ENCODE data around the gene ACCSL. TPM values are rescaled to one million over a fixed set of nuclear protein-coding genes. Genes with fewer than 3 reads are reported as not detected.
A peak's percentile ranks its signal among the peaks of the same experiment; 100 is the strongest.

Gene ACCSL
- total and polyA plus RNA-seq, 4 donors: not detected

DNA sequence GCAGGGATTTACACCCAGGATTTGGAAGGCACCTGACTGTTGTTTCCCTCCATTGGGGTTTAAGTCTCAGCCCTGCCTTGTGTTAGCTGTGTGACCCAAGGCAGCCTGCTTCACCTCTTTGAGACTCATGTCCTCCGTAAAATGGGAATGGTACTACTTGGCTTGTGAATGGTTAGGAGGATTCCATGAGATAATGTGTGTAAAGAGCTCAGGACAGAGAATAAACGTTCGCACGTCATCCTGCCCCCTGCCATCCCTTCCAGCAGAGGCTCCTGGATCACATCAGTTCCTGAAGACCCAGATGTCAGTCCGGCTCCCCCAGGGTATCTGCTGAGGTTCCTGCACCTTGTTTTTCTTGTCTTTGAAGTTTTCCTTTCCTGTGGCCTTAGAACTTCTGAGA is 16.8 kb upstream of the ACCSL start:
- WGBS (ENCODE audit: insufficient coverage): no CpG with 5 or more reads among the region's 5 CpGs
- H3K36me3 ChIP-seq (ENCODE audit: control insufficient read depth, insufficient read depth, low read length): no peaks in the 10 kb centered on the region
- no peak overlapping the region for H3K27ac ChIP-seq (ENCODE audit: low read depth, low read length)
- H3K27me3 ChIP-seq (ENCODE audit: control insufficient read depth, insufficient read depth, low read length): no peaks in the 10 kb centered on the region
- H3K4me1 ChIP-seq (ENCODE audit: control insufficient read depth, insufficient read depth, low read length): peaks cover 24% of the 10 kb centered on the region
- H3K9me3 ChIP-seq (ENCODE audit: control insufficient read depth, insufficient read depth, low read length): no peaks in the 10 kb centered on the region
- no peak for DNase-seq (ENCODE audit: low read depth in 4 of 6, low spot score in 6 of 6)
- no peak overlapping the region for H3K4me3 ChIP-seq (ENCODE audit: low read depth, low read length)

DNA sequence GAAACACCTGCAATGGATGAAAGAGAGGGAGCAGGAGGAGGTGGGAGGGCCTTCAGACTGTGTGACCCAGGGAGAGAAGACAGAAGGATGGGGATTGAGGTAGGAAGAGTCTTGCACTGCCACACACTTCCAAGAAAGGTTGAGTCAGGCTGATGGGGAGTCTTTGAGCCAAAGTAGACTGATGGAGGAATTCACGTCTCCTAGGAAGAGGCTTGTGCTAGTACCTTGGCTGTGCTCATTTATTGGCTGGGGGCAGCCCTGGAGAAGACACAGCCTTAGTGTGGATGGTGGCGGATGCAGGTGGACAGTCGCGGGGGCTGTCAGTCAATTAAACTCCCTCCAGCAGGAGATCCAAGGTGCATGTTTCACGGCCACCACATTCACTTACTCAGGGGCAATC is 16.2 kb upstream of the ACCSL start:
- Histone ChIP-seq H3K9me3 (ENCODE audit: control insufficient read depth, insufficient read depth, low read length) (no peaks in the 10 kb centered on the region), H3K4me3 (ENCODE audit: low read depth, low read length) (no peak overlapping the region), H3K27me3 (ENCODE audit: control insufficient read depth, insufficient read depth, low read length) (no peaks in the 10 kb centered on the region), H3K36me3 (ENCODE audit: control insufficient read depth, insufficient read depth, low read length) (no peaks in the 10 kb centered on the region), H3K4me1 (ENCODE audit: control insufficient read depth, insufficient read depth, low read length) (peaks cover 24% of the 10 kb centered on the region), H3K27ac (ENCODE audit: low read depth, low read length) (no peak overlapping the region)
- DNase-seq (ENCODE audit: low read depth in 4 of 6, low spot score in 6 of 6): no peak
- 100% methylated on average over 1 of the region's 5 CpGs for WGBS (ENCODE audit: insufficient coverage)

DNA sequence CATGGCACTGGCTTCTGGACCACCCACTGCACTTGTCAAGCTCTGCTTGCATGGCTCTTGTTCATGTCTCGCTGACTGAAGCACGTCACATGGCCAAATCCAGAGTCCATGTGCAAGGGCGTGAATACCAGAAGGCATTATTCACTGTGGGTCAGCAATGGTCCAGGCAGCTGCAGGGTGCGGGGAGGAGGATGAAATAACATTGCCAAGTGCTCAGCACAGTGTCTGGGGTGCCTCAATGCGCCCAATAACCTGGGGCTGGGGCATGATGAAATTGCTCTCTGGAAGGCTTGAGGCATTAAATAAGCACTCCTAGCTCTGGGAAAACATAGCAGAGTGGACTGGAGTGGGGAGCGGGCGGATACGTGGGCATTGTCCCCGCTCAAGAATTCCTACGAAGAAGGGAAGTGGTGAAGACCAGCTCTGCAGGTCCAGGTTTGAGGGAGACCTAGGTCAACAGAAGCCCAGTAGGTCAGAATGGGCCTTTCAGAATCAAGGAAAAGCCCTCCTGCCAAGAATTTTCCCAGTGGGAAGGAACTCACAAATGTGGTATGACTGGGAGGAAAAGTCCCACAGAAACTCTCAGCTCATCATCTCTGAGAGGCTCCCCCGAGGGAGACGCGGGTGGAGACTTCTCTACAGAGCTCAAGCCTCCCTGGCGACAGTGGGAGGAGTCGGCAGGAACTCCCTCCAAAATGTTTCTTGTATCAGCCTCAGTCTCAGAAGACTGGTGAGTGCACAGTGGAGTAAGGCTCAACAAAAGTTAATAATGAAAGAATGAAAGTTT is 15.3 kb upstream of the ACCSL start:
- Histone ChIP-seq H3K9me3 (ENCODE audit: control insufficient read depth, insufficient read depth, low read length) (no peaks in the 10 kb centered on the region), H3K4me1 (ENCODE audit: control insufficient read depth, insufficient read depth, low read length) (peaks cover 32% of the 10 kb centered on the region), H3K4me3 (ENCODE audit: low read depth, low read length) (no peak overlapping the region), H3K36me3 (ENCODE audit: control insufficient read depth, insufficient read depth, low read length) (no peaks in the 10 kb centered on the region), H3K27ac (ENCODE audit: low read depth, low read length) (peak overlapping the region; percentile 50), H3K27me3 (ENCODE audit: control insufficient read depth, insufficient read depth, low read length) (no peaks in the 10 kb centered on the region)
- WGBS (ENCODE audit: insufficient coverage): 78% methylated on average over 14 of the region's 15 CpGs
- DNase-seq (ENCODE audit: low read depth in 4 of 6, low spot score in 6 of 6): no peak

DNA sequence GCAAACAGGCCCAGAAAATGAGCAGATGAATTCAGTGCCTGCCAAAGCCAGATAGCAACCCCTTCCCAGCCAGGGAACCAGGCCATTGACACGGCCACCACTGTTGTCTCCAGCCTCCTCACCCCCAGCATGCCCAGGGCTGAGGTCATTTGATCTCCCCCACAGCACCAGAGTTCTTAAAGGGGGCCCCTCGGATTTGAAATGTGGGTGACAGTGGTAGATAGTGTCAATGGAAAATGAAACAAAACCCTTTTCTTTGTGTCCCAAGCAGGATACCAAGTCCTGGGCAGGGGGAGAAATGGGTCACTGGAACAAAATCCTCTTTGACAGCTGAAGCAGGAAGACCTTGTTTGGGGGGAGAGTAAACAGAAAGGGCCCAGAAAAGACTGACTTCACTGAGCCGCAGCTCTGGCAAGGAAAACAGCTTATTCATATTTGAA is 14.3 kb upstream of the ACCSL start:
- no CpG with 5 or more reads among the region's 3 CpGs for WGBS (ENCODE audit: insufficient coverage)
- no peak overlapping the region for H3K4me3 ChIP-seq (ENCODE audit: low read depth, low read length)
- DNase-seq (ENCODE audit: low read depth in 4 of 6, low spot score in 6 of 6): peak in 4 of 6 donors; percentile 18 to 78 (median 44)

DNA sequence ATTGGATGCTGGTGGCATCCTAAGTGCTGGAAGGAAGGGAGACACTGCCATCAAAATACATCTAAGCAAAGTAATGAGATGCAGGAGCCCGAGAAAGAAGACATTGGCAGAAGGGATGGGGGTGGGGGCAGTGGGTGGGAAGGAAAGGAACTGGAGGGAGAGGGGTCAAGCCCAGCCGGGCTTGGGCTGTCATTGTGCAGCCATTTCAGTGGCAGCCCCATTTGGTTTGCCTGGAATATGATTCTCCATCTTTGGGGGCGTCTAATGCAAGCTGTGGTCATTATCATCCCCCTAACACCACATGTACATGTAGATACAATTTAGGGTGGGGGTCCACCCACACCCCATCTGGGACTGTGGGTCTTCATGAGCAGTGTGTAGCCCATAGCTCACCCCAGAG is 13.9 kb upstream of the ACCSL start:
- DNase-seq (ENCODE audit: low read depth in 4 of 6, low spot score in 6 of 6): no peak
- Histone ChIP-seq H3K27me3 (ENCODE audit: control insufficient read depth, insufficient read depth, low read length) (no peaks in the 10 kb centered on the region), H3K4me3 (ENCODE audit: low read depth, low read length) (no peak overlapping the region), H3K9me3 (ENCODE audit: control insufficient read depth, insufficient read depth, low read length) (no peaks in the 10 kb centered on the region), H3K4me1 (ENCODE audit: control insufficient read depth, insufficient read depth, low read length) (peaks cover 32% of the 10 kb centered on the region), H3K36me3 (ENCODE audit: control insufficient read depth, insufficient read depth, low read length) (no peaks in the 10 kb centered on the region), H3K27ac (ENCODE audit: low read depth, low read length) (peak overlapping the region; percentile 50)
- WGBS (ENCODE audit: insufficient coverage): 60% methylated on average over 1 of the region's 3 CpGs

More for the DNA sequence above, 14.3 kb upstream of the ACCSL start:
- Histone ChIP-seq H3K27ac (ENCODE audit: low read depth, low read length) (peak overlapping the region; percentile 50), H3K9me3 (ENCODE audit: control insufficient read depth, insufficient read depth, low read length) (no peaks in the 10 kb centered on the region), H3K36me3 (ENCODE audit: control insufficient read depth, insufficient read depth, low read length) (no peaks in the 10 kb centered on the region), H3K27me3 (ENCODE audit: control insufficient read depth, insufficient read depth, low read length) (no peaks in the 10 kb centered on the region), H3K4me1 (ENCODE audit: control insufficient read depth, insufficient read depth, low read length) (peaks cover 32% of the 10 kb centered on the region)

DNA sequence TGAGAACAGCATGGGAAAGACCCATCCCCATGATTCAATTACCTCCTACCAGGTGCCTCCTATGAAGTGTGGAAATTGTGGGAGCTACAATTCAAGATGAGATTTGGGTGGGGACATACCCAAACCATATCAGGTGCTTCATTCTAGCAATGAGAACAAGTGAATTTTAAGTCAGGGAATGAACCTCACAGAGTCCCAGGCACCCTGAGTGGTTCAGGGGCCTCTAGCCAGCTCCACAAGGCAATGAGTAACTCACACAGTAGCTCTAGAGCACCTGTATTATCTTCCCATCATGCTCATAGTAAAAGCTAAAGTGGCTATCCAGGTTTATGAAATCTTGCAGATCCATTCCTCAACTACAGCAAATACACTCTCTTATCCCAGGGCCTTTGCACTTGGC is 13.1 kb upstream of the ACCSL start:
- Histone ChIP-seq H3K27ac (ENCODE audit: low read depth, low read length) (no peak overlapping the region), H3K9me3 (ENCODE audit: control insufficient read depth, insufficient read depth, low read length) (no peaks in the 10 kb centered on the region), H3K27me3 (ENCODE audit: control insufficient read depth, insufficient read depth, low read length) (no peaks in the 10 kb centered on the region), H3K36me3 (ENCODE audit: control insufficient read depth, insufficient read depth, low read length) (no peaks in the 10 kb centered on the region), H3K4me3 (ENCODE audit: low read depth, low read length) (no peak overlapping the region), H3K4me1 (ENCODE audit: control insufficient read depth, insufficient read depth, low read length) (peaks cover 32% of the 10 kb centered on the region)
- DNase-seq (ENCODE audit: low read depth in 4 of 6, low spot score in 6 of 6): no peak

DNA sequence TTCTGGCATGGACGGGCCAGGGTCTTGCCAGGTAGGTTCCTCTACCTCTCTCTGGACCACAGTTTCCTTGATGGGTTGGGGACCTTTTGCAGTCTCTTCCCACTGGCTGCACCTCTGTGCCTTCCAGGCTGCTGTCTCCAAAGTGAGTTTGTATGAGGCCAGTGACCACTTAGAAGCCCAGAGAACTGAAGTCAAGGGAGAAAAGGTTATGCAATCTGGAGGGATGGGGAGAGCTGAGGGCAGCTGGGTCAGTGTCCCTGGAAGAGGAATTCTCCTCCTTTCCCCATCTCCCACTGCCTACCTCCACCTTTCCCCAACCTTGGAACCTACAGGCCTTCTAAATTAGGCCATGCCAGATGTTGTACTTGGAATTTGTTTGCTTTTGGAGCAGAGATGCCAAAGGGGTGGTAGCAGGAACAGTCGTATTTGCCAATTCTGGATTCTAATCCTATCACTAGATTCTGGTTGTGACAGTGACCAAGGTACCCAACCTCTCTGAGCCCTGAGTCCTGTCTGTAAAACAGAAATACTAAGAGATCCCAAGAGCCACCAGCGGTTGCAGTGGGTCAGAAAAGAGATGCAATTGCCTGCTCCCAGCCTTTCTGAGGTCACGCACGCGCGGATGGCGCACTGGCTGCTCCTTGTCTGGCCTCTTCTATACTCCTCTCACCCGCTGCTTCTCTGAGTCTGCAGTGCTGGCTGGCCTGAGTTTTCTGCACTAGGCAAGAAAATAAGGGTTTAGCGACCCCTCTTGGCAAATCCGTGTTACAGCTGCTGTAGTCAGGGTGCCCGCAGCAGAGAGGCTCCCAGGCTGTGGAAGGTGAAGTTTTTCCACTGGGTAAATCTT is 10.7 kb upstream of the ACCSL start:
- peak; percentile 67 to 97 (median 74) for DNase-seq (ENCODE audit: low read depth in 4 of 6, low spot score in 6 of 6)
- Histone ChIP-seq H3K36me3 (ENCODE audit: control insufficient read depth, insufficient read depth, low read length) (no peaks in the 10 kb centered on the region), H3K27me3 (ENCODE audit: control insufficient read depth, insufficient read depth, low read length) (no peaks in the 10 kb centered on the region), H3K27ac (ENCODE audit: low read depth, low read length) (no peak overlapping the region), H3K4me3 (ENCODE audit: low read depth, low read length) (no peak overlapping the region), H3K9me3 (ENCODE audit: control insufficient read depth, insufficient read depth, low read length) (peaks cover 3% of the 10 kb centered on the region), H3K4me1 (ENCODE audit: control insufficient read depth, insufficient read depth, low read length) (peaks cover 29% of the 10 kb centered on the region)
- 18% methylated on average over 10 of the region's 12 CpGs for WGBS (ENCODE audit: insufficient coverage)

DNA sequence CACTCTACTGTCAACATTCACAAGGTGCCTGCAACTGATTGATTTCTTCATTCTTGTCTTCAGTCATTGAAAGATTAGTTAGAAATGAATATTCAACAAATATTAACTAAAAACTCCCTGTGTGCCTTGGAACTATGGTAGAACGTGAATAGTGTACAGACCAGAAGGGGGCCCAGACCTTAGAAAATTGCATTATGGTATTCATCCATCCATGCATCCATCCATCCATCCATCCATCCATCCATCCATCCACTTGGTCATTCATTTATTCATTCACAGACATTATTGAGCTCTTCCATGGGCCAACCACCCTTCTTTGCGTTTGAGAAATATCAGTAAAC is 10.2 kb upstream of the ACCSL start:
- WGBS (ENCODE audit: insufficient coverage): 67% methylated on average over 1 of the region's 2 CpGs
- no peaks in the 10 kb centered on the region for H3K27me3 ChIP-seq (ENCODE audit: control insufficient read depth, insufficient read depth, low read length)
- H3K27ac ChIP-seq (ENCODE audit: low read depth, low read length): no peak overlapping the region
- no peaks in the 10 kb centered on the region for H3K36me3 ChIP-seq (ENCODE audit: control insufficient read depth, insufficient read depth, low read length)
- no peak for DNase-seq (ENCODE audit: low read depth in 4 of 6, low spot score in 6 of 6)
- peaks cover 3% of the 10 kb centered on the region for H3K9me3 ChIP-seq (ENCODE audit: control insufficient read depth, insufficient read depth, low read length)
- H3K4me1 ChIP-seq (ENCODE audit: control insufficient read depth, insufficient read depth, low read length): peaks cover 23% of the 10 kb centered on the region
- no peak overlapping the region for H3K4me3 ChIP-seq (ENCODE audit: low read depth, low read length)

DNA sequence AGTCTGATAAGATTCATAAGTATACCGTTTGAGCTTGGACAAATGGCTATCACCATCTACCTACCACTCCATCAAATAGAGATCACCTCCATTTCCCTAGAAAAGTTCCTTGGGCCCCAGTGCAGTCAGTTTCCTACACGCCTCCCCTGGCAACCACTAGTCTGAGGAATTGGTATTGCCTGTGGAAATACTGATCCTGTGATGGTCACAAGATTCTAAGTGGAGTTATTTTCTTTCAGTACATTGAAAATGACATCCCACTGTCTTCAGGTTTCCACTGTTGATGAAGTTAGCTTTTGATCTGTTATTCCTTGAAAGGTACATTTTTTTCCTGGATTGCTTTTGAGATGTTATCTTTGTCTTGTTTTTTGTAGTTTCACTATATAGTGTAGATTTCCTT is 4.6 kb upstream of the ACCSL start:
- no peaks in the 10 kb centered on the region for H3K36me3 ChIP-seq (ENCODE audit: control insufficient read depth, insufficient read depth, low read length)
- H3K4me1 ChIP-seq (ENCODE audit: control insufficient read depth, insufficient read depth, low read length): no peaks in the 10 kb centered on the region
- H3K9me3 ChIP-seq (ENCODE audit: control insufficient read depth, insufficient read depth, low read length): peaks cover 3% of the 10 kb centered on the region
- H3K27me3 ChIP-seq (ENCODE audit: control insufficient read depth, insufficient read depth, low read length): no peaks in the 10 kb centered on the region
- DNase-seq (ENCODE audit: low read depth in 4 of 6, low spot score in 6 of 6): no peak
- H3K4me3 ChIP-seq (ENCODE audit: low read depth, low read length): no peak overlapping the region
- no CpG with 5 or more reads among the region's 2 CpGs for WGBS (ENCODE audit: insufficient coverage)
- H3K27ac ChIP-seq (ENCODE audit: low read depth, low read length): no peak overlapping the region

DNA sequence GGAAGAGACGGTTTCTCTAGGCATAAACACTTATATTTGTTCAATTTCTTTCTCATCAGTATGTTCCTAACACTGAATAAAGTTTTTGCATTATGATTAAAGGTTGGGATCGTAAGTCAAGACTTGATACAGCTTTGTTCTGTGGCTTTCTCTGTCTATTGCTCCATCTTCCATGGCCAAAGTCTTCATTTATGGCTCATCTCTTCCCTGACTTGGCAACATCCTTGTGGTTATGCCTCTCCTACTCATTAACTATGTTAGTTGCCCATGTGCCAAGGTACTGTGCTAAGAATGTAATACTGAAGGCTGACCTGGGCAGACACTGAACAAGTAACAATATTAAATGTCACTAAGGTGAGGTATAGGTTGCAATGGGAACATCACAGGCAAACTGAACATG is 1.6 kb upstream of the ACCSL start:
- WGBS (ENCODE audit: insufficient coverage): no CpG with 5 or more reads among the region's 2 CpGs
- no peaks in the 10 kb centered on the region for H3K36me3 ChIP-seq (ENCODE audit: control insufficient read depth, insufficient read depth, low read length)
- no peak overlapping the region for H3K27ac ChIP-seq (ENCODE audit: low read depth, low read length)
- DNase-seq (ENCODE audit: low read depth in 4 of 6, low spot score in 6 of 6): no peak
- no peaks in the 10 kb centered on the region for H3K4me1 ChIP-seq (ENCODE audit: control insufficient read depth, insufficient read depth, low read length)
- H3K27me3 ChIP-seq (ENCODE audit: control insufficient read depth, insufficient read depth, low read length): no peaks in the 10 kb centered on the region
- no peak overlapping the region for H3K4me3 ChIP-seq (ENCODE audit: low read depth, low read length)
- H3K9me3 ChIP-seq (ENCODE audit: control insufficient read depth, insufficient read depth, low read length): peaks cover under 1% of the 10 kb centered on the region

Measured in spinal cord (tissue), 10 donors.